ENCODE results near the gene SLX9. TPM values are rescaled to one million over a fixed set of nuclear protein-coding genes. Genes with fewer than 3 reads are reported as not detected.
"Not testable (repeated sequence)": the region's sequence is repeated elsewhere in the genome, so short reads cannot be mapped to it uniquely, and the experiment has no call there.

The SLX9 gene
- total and polyA plus RNA-seq, 2 experiments from 2014 or later: 24.7 to 31.2 TPM

- DNase-seq (ENCODE audit: low read depth in 1 of 2, low spot score in 1 of 2): no peak
- no peaks in the 10 kb centered on the region for H3K36me3 ChIP-seq
- H3K4me3 ChIP-seq: no peak overlapping the region
- no peak for TF ChIP-seq CTCF (IDR thresholded peaks at IDR 0.05; ENCODE audit: low read depth, low read length)
- peaks cover 13% of the 10 kb centered on the region for H3K4me1 ChIP-seq (ENCODE audit: low read depth)
- peaks cover 19% of the 10 kb centered on the region for H3K27me3 ChIP-seq
- H3K27ac ChIP-seq: no peak overlapping the region
- no peaks in the 10 kb centered on the region for H3K9me3 ChIP-seq (ENCODE audit: low read depth)
Observed at GRCh38 chr21:45019887-45020537, 80.2 kb downstream of the SLX9 start.

- no peak for TF ChIP-seq CTCF (IDR thresholded peaks at IDR 0.05; ENCODE audit: low read depth, low read length)
- H3K4me3 ChIP-seq: no peak overlapping the region
- H3K4me1 ChIP-seq (ENCODE audit: low read depth): peaks cover 13% of the 10 kb centered on the region
- peaks cover 19% of the 10 kb centered on the region for H3K27me3 ChIP-seq
- no peaks in the 10 kb centered on the region for H3K9me3 ChIP-seq (ENCODE audit: low read depth)
- no peak for DNase-seq (ENCODE audit: low read depth in 1 of 2, low spot score in 1 of 2)
- no peaks in the 10 kb centered on the region for H3K36me3 ChIP-seq
- H3K27ac ChIP-seq: no peak overlapping the region
Observed at GRCh38 chr21:45020629-45021427, 81.0 kb downstream of the SLX9 start.

DNA sequence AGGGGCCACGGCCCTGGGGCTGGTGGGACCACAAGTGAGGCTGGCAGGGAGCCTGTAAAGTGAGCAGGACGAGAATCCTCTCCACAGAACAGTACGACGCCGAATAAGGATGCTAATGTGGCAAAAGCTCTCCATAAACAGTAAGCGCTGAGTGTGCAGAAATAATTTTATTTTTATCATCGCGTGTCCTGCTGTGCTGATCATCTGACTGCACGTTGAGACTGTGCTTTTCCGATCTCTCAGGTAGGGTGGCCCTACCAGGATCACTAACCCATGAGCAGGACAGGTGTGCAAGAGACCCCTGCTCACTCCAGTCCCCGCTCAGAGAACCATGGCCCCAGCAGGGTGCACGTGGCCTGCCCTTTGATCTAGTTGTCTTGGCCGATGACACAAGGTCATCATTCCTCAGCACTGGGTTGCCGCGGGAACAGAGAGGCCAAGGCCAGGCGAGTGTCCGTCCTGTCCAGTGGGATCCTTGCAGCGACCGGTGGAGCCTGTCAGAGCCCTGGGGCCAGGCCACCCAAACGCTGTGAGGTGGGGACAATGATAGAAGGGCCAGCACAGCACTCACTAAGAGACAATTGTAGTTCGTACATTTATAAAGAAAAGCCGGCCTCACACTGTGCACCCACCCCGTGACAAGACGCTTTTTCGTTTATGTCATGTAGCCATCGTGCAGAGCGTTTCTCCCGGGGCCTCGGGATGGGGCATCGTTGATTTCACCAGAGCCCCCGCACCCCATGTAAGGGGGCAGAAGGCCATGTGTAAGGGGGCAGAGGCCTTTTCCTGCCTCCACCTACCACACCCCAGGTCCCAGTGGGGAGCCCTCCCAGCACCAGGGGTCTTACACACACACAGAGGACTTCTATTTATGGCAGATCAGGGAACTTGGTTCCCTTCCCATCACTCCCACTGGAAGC, 81.9 kb downstream of the SLX9 start:
- Histone ChIP-seq H3K36me3 (no peaks in the 10 kb centered on the region), H3K27ac (peak overlapping the region; percentile 36), H3K9me3 (ENCODE audit: low read depth) (no peaks in the 10 kb centered on the region), H3K27me3 (peaks cover 19% of the 10 kb centered on the region), H3K4me3 (no peak overlapping the region), H3K4me1 (ENCODE audit: low read depth) (peaks cover 13% of the 10 kb centered on the region)
- no peak for TF ChIP-seq CTCF (IDR thresholded peaks at IDR 0.05; ENCODE audit: low read depth, low read length)
- DNase-seq (ENCODE audit: low read depth in 1 of 2, low spot score in 1 of 2): no peak

DNA sequence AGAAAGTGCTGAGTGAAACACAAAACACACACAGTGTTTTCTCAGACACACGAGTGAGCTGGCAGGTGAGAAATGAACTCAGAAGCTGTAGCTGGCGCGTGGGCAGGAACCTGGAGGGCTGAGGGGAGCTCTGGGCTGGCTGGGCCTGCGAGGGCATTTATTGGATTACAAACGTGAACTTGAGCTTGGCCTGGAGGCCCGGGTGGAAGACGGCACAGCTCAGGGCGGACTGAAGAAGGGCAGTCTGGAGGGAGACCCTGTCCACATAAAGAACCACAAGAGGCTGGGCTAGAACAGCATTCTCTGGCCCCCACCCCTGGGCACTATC, 82.5 kb downstream of the SLX9 start:
- no peak for TF ChIP-seq CTCF (IDR thresholded peaks at IDR 0.05; ENCODE audit: low read depth, low read length)
- H3K4me1 ChIP-seq (ENCODE audit: low read depth): peaks cover 13% of the 10 kb centered on the region
- no peaks in the 10 kb centered on the region for H3K36me3 ChIP-seq
- H3K4me3 ChIP-seq: no peak overlapping the region
- no peaks in the 10 kb centered on the region for H3K9me3 ChIP-seq (ENCODE audit: low read depth)
- H3K27me3 ChIP-seq: peaks cover 19% of the 10 kb centered on the region
- peak overlapping the region; percentile 36 for H3K27ac ChIP-seq
- DNase-seq (ENCODE audit: low read depth in 1 of 2, low spot score in 1 of 2): no peak

DNA sequence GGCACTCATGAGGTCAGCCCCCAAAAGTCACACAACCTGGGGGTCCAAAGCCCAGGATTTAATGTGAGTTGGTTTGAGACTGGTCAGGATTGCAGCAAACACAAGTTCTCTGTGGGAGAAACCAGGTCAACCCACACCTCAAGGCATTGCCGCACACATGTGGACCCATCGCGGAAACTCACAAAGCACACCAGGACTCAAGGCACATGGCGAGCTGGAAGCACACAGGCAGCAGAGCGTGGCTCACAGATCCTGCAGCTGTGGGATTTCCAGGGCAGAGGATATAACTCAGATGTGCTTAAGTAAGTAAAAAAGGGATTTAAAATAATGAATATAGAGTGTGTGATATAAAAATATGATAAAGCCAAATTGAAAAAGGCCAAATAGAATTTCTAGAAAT, 82.9 kb downstream of the SLX9 start:
- H3K4me1 ChIP-seq (ENCODE audit: low read depth): peaks cover 13% of the 10 kb centered on the region
- TF ChIP-seq CTCF (IDR thresholded peaks at IDR 0.05; ENCODE audit: low read depth, low read length): no peak
- DNase-seq (ENCODE audit: low read depth in 1 of 2, low spot score in 1 of 2): no peak

GRCh38 chr21:45024516-45024915, 84.7 kb downstream of the SLX9 start:
- not testable (repeated sequence) for H3K36me3 ChIP-seq; H3K4me3 ChIP-seq; DNase-seq (ENCODE audit: low read depth in 1 of 2, low spot score in 1 of 2); H3K9me3 ChIP-seq (ENCODE audit: low read depth); H3K27ac ChIP-seq; H3K27me3 ChIP-seq
- peaks cover 13% of the 10 kb centered on the region for H3K4me1 ChIP-seq (ENCODE audit: low read depth)

More for the DNA sequence above, 82.9 kb downstream of the SLX9 start:
- peaks cover 19% of the 10 kb centered on the region for H3K27me3 ChIP-seq
- no peaks in the 10 kb centered on the region for H3K9me3 ChIP-seq (ENCODE audit: low read depth)
- peak overlapping the region; percentile 36 for H3K27ac ChIP-seq
- H3K36me3 ChIP-seq: no peaks in the 10 kb centered on the region
- no peak overlapping the region for H3K4me3 ChIP-seq

Data from cardiac muscle cell (in vitro differentiated cells and primary cell).